Measurements from ENCODE around the gene FOLR3.
"Not testable (repeated sequence)": the region's sequence is repeated elsewhere in the genome, so short reads cannot be mapped to it uniquely, and the experiment has no call there.

Gene FOLR3

GRCh38 chr11:72135473-72135872, at the start of gene FOLR3:
Gene FOLR3, plus strand, starts transcription at chr11:72135725. Its CDS starts 228 bp downstream, at chr11:72135953.
- DNase-seq (ENCODE audit: low read depth in 2 of 2), result not testable (repeated sequence)

DNA sequence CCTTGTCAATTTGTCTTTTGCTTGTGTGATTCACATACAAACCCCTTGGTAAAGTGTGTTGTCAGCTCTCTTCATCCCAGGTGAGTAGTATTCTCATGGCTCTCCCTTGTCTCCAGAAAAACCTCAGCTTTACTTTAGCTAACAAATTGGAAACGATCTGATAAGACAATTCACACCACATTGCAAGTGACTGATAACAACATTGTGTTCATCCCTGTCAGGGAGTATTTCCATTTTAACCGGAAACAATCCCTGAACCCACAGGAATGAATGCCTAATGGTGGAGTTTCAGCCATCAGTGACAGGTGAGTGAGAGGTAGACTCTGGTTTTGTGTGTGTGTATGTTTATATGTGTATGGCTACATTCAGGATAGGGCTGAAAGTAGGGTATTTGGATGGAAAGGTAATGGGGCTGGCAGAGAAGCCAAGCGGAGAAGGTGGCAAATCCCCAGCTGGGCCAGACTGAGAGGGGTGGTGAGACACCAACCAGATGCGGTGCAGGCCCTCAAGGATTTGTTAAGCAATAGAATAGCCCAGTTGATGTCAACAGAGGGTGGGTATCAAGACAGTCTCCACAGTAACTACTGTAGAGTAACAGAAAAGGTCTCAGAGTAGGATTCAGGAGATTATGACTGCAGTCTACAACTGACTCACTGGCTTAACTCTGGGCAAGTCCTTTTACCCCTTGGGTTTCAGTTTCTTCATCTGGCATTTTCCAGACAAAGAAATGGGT, 47.3 kb upstream of the FOLR3 start:
- DNase-seq (ENCODE audit: low read depth in 2 of 2), result no peak

GRCh38 chr11:72091292-72091691, 44.2 kb upstream of the FOLR3 start:
- peak; percentile 36 to 49 for DNase-seq (ENCODE audit: low read depth in 2 of 2)

DNA sequence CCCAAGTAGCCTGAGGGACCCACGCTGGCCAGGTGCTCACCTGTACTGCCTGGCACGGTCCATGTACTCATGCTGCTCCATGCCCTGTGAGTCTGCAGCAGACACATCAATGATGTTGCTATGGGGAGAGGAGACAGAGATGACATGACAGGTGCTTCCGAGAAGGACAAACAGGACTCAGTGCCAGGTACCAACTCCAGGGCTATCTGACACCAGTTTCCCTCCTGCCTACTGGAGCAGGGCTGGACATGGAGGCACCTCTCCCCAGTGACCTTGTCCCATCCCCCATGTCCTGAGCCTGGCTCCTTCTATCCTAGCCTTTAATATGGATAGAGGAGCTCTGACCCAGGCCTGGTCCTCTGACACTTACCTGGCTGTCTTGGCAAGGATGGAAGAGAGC, 36.8 kb upstream of the FOLR3 start:
- DNase-seq (ENCODE audit: low read depth in 2 of 2), result no peak

- DNase-seq (ENCODE audit: low read depth in 2 of 2), result no peak
Observed at GRCh38 chr11:72100009-72100408, 35.5 kb upstream of the FOLR3 start.

- no peak for DNase-seq (ENCODE audit: low read depth in 2 of 2)
Observed at GRCh38 chr11:72100462-72100861, 35.1 kb upstream of the FOLR3 start.

GRCh38 chr11:72102162-72102561, 33.4 kb upstream of the FOLR3 start:
- DNase-seq (ENCODE audit: low read depth in 2 of 2), result no peak

- DNase-seq (ENCODE audit: low read depth in 2 of 2), result no peak
Observed at GRCh38 chr11:72102631-72102945, 32.9 kb upstream of the FOLR3 start.

- DNase-seq (ENCODE audit: low read depth in 2 of 2), result peak; percentile 98 to 99
Observed at GRCh38 chr11:72102946-72103753, 32.4 kb upstream of the FOLR3 start, which contains the start of gene LAMTOR1. Gene LAMTOR1, minus strand, starts transcription at chr11:72103297. Its CDS starts 73 bp downstream, at chr11:72103224.

DNA sequence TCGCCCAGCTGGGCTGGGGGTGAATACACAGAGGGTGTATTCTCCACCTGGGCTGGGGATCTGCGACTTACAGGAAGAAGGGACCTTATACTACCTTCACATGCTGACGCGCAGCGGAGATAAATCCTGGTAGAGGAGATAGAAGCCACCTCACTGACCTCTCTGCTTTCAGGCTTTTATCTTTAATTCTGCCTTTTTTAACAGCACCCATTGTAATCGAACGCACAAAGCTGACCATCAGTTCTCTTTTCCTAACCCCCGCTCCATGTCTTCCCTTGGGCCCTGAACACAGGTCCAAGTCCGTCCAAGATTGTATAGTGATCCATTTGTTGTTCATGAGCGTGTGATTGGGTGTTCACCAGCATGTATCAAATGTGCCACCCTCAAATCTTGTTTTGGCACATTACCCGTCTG, 31.8 kb upstream of the FOLR3 start:
- no peak for DNase-seq (ENCODE audit: low read depth in 2 of 2)

DNA sequence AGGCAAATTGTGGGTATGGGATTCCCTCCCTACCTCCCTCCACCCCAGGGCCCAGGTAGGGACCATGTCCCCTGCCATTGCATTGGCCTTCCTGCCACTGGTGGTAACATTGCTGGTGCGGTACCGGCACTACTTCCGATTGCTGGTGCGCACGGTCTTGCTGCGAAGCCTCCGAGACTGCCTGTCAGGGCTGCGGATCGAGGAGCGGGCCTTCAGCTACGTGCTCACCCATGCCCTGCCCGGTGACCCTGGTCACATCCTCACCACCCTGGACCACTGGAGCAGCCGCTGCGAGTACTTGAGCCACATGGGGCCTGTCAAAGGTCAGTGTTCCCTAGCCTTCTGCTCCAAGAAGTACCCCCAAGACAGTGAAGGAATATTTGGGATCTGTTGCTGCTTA, 29.6 kb upstream of the FOLR3 start, which contains the start of gene TOMT:
TOMT (plus strand) TSS at position 37 of the 400 bp plus-strand sequence; CDS start at position 65, 28 bp downstream.
- DNase-seq (ENCODE audit: low read depth in 2 of 2), result no peak

DNA sequence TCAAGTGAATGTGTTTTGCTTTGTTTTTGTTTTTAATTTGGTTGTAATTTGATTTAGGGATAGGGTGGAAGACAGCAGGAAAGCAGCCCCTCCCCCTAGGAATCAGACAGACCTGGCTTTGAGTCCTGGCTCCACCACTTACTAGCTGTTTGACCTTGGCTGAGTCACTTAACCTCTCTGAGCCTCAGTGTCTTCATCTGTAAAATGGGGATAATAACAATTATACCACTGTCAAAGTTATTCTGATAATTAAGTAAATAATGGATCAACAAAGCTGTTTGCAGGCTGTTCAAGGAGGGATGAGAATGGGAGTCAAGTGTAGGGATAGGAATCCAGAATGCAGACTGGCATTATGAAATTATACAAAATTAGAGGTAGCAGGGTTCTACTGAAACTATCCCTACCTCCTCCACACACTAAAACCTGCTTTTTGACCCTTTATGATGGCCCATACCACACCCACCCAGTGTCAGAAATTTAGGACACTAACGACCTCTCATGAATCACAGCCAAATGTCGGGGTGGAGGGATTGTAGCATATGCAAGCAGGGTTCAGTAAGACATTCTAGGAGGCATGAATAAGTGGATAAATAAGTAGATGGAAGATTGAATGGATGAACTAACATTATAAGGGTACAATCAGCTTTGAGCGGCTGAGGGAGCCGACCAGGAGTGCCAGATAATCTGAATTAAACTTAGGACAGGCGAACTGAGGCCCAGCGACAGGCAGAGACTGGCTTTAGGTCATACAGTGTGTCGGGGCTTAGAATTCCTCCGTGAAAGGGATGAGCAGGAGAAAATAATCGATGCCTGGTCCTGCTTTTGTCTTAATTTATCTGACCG, 24.0 kb upstream of the FOLR3 start:
- no peak for DNase-seq (ENCODE audit: low read depth in 2 of 2)

GRCh38 chr11:72112143-72112977, 23.2 kb upstream of the FOLR3 start, which contains the start of gene ANAPC15:
Gene ANAPC15, minus strand, starts transcription at chr11:72112695. Its CDS starts 1,419 bp downstream, at chr11:72111276.
- peak; percentile 99 for DNase-seq (ENCODE audit: low read depth in 2 of 2)

DNA sequence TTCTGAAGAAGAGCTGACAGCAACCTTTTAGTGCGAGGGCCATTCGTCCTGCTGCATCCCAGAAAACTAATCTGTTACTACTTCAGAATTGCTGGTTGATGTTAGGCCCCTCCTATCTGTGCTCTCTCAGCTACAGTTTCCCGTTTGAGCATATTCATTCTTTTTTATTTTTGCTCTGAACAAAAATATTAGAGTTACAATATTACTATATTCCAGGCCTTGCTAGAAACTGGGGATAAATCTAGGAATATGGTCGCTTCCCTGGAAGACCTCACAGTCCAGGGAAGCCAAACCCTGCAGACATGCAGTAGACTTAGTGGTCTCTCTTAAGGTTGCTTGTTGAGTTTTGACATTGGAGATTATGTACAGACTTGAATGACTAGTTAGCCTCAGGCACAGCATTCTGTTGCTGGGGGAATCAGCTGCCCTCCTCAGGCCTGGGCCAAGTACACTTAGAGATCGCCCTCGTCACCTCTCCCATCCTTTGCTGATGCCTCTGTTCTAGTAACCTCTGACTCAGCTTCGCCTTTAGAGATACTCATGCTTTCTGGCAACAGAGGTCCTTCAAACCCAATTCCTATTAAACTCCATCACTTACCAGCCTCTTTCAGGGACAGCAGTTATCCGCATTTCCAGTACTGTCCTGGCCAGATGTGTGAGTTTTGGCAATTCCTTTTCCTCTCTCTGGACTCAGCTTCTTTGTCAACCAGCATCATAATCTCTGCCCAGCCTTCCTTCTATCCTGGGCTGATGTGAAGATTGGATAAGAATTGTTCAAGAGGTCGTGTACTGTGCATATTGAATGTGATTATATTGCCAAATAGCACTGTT, 22.3 kb upstream of the FOLR3 start:
- no peak for DNase-seq (ENCODE audit: low read depth in 2 of 2)

DNA sequence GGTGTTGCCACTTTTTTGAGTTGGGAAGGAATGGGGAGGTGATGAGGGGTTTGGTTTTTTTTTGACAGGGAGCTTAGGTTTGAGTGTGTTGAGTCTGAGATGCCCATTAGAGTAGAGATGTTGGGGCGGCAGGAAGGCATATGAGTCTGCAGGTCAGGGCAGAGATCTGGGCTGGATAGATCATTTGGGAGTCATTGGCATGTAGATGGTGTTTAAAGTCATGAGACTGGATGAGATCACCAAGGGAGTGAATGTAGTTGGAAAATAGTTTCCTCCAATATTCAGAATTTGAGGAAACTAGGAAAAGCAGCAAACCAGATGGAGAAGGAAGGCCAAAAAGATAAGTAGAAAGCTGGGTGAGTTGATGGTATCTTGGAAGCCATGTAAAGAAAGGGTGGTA, 21.0 kb upstream of the FOLR3 start:
- no peak for DNase-seq (ENCODE audit: low read depth in 2 of 2)

DNA sequence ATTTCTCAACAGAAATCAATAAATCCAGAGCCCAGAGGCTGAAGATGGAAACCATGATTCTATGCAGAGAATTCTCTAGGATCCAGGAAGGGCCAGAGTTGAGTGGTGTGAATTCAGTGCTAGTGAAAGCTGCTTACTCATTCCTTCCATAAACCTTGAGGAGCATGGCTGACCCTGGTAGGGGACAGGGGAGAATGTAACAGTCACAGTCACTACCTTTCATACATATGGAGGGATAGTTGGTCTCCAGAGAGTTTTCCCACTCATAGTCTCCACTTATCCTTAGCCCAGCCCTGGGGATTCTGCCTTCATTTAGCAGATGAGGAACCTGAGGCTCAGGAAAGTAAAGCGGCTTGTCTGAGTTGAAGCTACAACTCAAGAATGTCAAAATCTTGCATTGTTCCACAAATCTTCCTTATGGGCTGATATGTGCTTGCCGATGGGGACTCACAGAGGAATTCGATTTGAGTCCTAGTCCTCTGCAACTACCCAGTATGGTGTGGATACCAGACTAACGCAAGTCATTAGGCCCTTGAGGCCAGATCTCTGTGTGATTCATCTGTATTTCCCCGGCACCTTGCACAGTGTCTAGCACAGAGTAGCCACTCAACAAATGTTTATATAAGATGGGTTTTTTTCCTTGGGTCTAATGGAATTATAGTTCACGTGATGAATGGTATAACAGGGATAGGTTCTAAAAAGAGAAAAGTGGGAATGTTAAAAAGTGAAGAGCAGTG, 19.3 kb upstream of the FOLR3 start:
- DNase-seq (ENCODE audit: low read depth in 2 of 2), result no peak

DNA sequence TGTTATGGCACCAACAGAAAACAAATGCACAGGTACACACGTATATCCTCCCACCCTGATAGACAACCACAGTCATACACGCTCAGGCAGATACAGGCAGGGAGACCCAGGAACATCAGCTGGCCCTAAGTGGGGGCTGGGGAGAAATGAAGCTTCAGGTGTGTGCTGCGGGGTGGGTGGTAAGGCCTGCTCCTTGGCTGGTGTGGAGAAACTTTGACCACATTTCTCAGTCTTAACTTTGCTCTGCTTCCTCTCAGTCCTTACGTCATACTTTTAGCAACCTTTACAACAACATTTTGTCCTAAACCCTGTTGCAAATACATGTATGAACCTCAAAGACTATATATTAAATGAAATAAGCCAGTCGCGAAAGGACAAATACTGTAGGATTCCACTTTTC, 16.3 kb upstream of the FOLR3 start:
- DNase-seq (ENCODE audit: low read depth in 2 of 2), result no peak

DNA sequence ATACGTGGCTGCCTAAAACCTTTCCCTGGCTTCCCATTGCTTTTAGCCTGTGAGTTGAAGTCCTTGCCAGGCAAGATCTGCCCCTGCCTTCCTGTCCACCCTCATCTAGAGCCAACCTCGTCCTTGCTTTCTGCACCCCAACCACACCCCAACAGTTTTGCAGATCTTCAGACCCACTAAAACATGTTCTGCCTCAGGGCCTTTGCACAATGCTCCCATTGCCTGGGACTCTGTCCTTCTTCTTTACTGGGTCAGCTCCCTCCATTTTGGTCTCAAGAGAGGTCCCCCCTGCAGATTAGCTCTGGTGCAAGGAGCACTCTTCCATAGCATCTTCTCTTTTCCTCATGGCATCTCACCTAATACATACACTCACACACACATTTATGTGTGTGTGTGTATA, 14.6 kb upstream of the FOLR3 start:
- no peak for DNase-seq (ENCODE audit: low read depth in 2 of 2)

DNA sequence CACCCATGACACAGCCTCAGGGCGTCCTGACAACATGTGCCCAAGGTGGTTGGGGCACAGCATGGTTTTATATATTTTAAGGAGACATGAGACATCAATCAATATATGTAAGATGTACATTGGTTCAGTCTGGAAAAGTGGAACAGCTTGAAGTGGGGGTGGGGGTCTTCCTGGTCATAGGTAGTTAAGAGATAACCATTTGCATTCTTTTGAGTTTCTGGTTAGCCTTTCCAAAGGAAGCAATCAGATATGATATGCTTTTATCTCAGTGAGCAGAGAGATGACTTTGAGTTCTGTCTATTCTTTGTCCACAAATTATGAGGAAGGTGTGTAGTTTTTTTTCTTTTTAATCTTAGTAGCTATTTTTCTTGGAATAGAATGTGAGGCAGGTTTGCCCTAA, 12.9 kb upstream of the FOLR3 start:
- no peak for DNase-seq (ENCODE audit: low read depth in 2 of 2)
